ENCODE results near the gene SNAP91. TPM values are rescaled to one million over a fixed set of nuclear protein-coding genes. Genes with fewer than 3 reads are reported as not detected.
A peak's percentile ranks its signal among the peaks of the same experiment; 100 is the strongest.

Gene SNAP91
- total and polyA plus RNA-seq, 2 experiments from 2014 or later = 0.53 to 1.4 TPM

- H3K4me2 ChIP-seq = peak overlapping the region; percentile 98
- no peaks in the 10 kb centered on the region for H3K4me1 ChIP-seq (ENCODE audit: insufficient read depth)
- no peaks in the 10 kb centered on the region for H4K20me1 ChIP-seq (ENCODE audit: insufficient read depth, poor library complexity, severe bottlenecking)
- no peaks in the 10 kb centered on the region for H3K9me2 ChIP-seq (replicated peaks; ENCODE audit: insufficient read depth)
- H3K36me3 ChIP-seq (replicated peaks; ENCODE audit: insufficient read depth, low read depth) = no peaks in the 10 kb centered on the region
- H3K27me3 ChIP-seq = peaks cover 61% of the 10 kb centered on the region
- peaks cover 4% of the 10 kb centered on the region for H3K9me3 ChIP-seq (ENCODE audit: low read depth)
- no peak overlapping the region for H3K27ac ChIP-seq
- no peak for DNase-seq (ENCODE audit: low spot score)
- TF ChIP-seq EZH2 (IDR thresholded peaks at IDR 0.05; ENCODE audit: borderline replicate concordance) (peak; percentile 51), CTCF (IDR thresholded peaks at IDR 0.05; ENCODE audit: poor library complexity) (no peak)
- WGBS (ENCODE audit: low lambda C conversion rate, missing lambda C conversion rate) = 48% methylated on average over 8 of the region's 8 CpGs
- no peaks in the 10 kb centered on the region for H3K79me2 ChIP-seq
- no peak overlapping the region for H3K4me3 ChIP-seq
- peak overlapping the region; percentile 95 for H2AFZ ChIP-seq
Measured at GRCh38 chr6:83709748-83710050, 798 bp upstream of the SNAP91 start.

DNA sequence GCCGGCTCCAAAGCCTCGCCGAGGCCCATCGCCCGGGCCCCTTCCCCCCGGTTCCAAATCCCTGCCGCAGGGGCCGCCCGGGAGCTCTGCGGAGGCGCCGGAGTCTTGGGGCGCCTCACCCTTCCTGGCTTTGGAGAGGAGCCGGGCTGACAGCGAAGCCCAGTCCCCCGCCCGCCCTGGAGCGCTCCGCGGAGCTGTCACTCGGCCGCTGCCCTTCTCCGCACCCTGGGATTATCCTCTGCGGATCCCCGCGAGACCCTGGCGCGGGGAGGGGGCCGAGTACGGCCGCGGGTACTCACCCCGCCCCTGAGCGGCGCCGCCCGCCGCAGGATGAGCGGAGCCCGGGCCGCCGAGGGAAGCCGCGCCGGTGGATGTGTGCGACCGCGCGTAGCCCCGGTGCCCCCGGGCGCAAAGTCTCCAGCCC, 343 bp downstream of the SNAP91 start:
- Histone ChIP-seq H3K27me3 (peaks cover 65% of the 10 kb centered on the region), H3K4me1 (ENCODE audit: insufficient read depth) (no peaks in the 10 kb centered on the region), H2AFZ (peak overlapping the region; percentile 95), H3K27ac (no peak overlapping the region), H3K4me2 (peak overlapping the region; percentile 98), H3K36me3 (replicated peaks; ENCODE audit: insufficient read depth, low read depth) (no peaks in the 10 kb centered on the region), H3K4me3 (peak overlapping the region; percentile 57), H3K79me2 (no peaks in the 10 kb centered on the region), H3K9me2 (replicated peaks; ENCODE audit: insufficient read depth) (no peaks in the 10 kb centered on the region), H3K9me3 (ENCODE audit: low read depth) (peaks cover 4% of the 10 kb centered on the region), H4K20me1 (ENCODE audit: insufficient read depth, poor library complexity, severe bottlenecking) (no peaks in the 10 kb centered on the region)
- no CpG with 5 or more reads among the region's 52 CpGs for WGBS (ENCODE audit: low lambda C conversion rate, missing lambda C conversion rate)
- TF ChIP-seq EZH2phosphoT487 (IDR thresholded peaks at IDR 0.05; ENCODE audit: low read depth, severe bottlenecking, unreplicated experiment) (no peak), EZH2 (IDR thresholded peaks at IDR 0.05; ENCODE audit: borderline replicate concordance) (no peak), CTCF (IDR thresholded peaks at IDR 0.05; ENCODE audit: poor library complexity) (no peak)
- peak; percentile 21 for DNase-seq (ENCODE audit: low spot score)

DNA sequence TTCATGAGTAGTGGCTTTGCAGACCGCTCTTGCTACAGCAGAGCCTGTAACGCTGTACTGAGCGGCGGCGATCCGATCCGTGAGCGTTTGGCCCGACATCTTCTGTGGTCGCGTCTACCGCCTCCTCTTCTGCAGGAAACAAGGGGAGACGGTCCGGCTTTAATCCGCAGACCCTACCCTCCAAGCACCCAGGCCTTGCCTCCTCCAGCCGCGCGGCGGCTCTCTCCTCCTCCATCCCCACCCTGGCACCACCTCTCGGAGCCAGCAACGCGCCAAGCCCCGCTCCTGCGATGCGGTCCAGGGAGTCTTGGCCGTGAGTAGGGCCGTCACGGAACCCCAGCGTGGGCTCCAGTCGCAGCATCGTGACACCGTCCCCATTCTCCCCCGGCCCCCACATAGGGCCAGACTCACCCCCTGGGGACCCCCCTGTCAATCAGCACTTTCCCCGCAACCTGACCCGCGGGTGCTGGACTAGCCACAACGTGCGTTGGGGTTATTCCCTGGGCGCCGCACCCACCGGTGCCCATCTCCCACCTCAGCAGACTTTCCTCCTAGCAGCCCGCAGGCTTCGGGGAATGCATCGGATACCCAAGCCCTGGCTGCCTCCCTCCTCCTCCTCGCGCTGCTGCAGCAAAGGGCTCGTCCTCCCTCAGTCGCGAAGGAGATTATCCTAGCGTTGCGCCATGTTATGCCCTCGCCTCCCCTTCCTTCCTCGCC, 914 bp downstream of the SNAP91 start:
- DNase-seq (ENCODE audit: low spot score) = peak; percentile 8
- Histone ChIP-seq H3K4me1 (ENCODE audit: insufficient read depth) (no peaks in the 10 kb centered on the region), H3K79me2 (no peaks in the 10 kb centered on the region), H3K36me3 (replicated peaks; ENCODE audit: insufficient read depth, low read depth) (no peaks in the 10 kb centered on the region), H4K20me1 (ENCODE audit: insufficient read depth, poor library complexity, severe bottlenecking) (no peaks in the 10 kb centered on the region), H2AFZ (peak overlapping the region; percentile 95), H3K4me2 (peak overlapping the region; percentile 98), H3K4me3 (peak overlapping the region; percentile 57), H3K27ac (no peak overlapping the region), H3K27me3 (peaks cover 68% of the 10 kb centered on the region), H3K9me2 (replicated peaks; ENCODE audit: insufficient read depth) (no peaks in the 10 kb centered on the region), H3K9me3 (ENCODE audit: low read depth) (peaks cover 4% of the 10 kb centered on the region)
- TF ChIP-seq EZH2phosphoT487 (IDR thresholded peaks at IDR 0.05; ENCODE audit: low read depth, severe bottlenecking, unreplicated experiment) (peak; percentile 42), CTCF (IDR thresholded peaks at IDR 0.05; ENCODE audit: poor library complexity) (no peak), EZH2 (IDR thresholded peaks at IDR 0.05; ENCODE audit: borderline replicate concordance) (peak; percentile 77)
- 1% methylated on average over 37 of the region's 53 CpGs for WGBS (ENCODE audit: low lambda C conversion rate, missing lambda C conversion rate)
